Rectal smooth muscle tissue (tissue), 1 donor: Measurements from ENCODE around the gene PPFIBP2.

Experiments
- H3K27ac ChIP-seq: one replicate; pipeline ENCODE4 v1.7.0; 2013; ENCODE audit warnings: low read depth, low read length, inconsistent platforms
- H3K27me3 ChIP-seq: one replicate; pipeline ENCODE4 v1.7.0; 2013; ENCODE audit warnings: low read length; ENCODE audit not compliant: control insufficient read depth, insufficient read depth
- H3K36me3 ChIP-seq: one replicate; pipeline ENCODE4 v1.7.0; 2013; ENCODE audit warnings: low read length; ENCODE audit not compliant: control insufficient read depth, insufficient read depth
- H3K4me1 ChIP-seq: one replicate; pipeline ENCODE4 v1.7.0; 2013; ENCODE audit warnings: low read length; ENCODE audit not compliant: control insufficient read depth, insufficient read depth
- H3K4me3 ChIP-seq: one replicate; pipeline ENCODE4 v1.7.0; 2013; ENCODE audit warnings: low read length
- H3K9ac ChIP-seq: one replicate; pipeline ENCODE4 v1.7.0; 2013; ENCODE audit warnings: low read length

PPFIBP2 gene

GRCh38 chr11:7570938-7571521 is 57.2 kb downstream of the PPFIBP2 start:
- Histone ChIP-seq H3K27ac (no peak overlapping the region), H3K4me1 (peaks cover 4% of the 10 kb centered on the region), H3K9ac (no peak overlapping the region), H3K27me3 (no peaks in the 10 kb centered on the region), H3K4me3 (no peak overlapping the region), H3K36me3 (no peaks in the 10 kb centered on the region)

DNA sequence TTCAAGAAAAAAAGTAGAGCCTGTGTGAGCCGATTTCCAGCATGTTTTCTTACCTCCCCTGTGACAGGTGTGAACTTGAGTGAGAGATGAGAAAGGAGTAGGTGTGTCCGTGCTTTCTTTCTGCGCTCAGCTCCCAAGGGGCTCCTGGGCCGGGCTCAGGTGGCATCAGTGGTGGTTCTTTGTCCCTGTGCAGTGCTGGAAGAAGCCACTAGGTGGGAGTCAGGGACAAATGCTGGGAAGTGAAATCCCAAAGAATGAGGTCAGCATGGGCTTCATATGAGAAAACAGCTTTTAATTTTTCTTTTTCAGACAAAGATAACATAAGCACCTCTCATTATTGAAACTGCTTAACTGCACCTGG is 57.8 kb downstream of the PPFIBP2 start:
- Histone ChIP-seq H3K9ac (no peak overlapping the region), H3K4me3 (no peak overlapping the region), H3K4me1 (peaks cover 7% of the 10 kb centered on the region), H3K27me3 (no peaks in the 10 kb centered on the region), H3K27ac (peak overlapping the region; percentile 10), H3K36me3 (no peaks in the 10 kb centered on the region)

GRCh38 chr11:7572001-7572712 is 58.4 kb downstream of the PPFIBP2 start:
- H3K36me3 ChIP-seq: no peaks in the 10 kb centered on the region
- peak overlapping the region; percentile 10 for H3K27ac ChIP-seq
- H3K4me3 ChIP-seq: no peak overlapping the region
- H3K9ac ChIP-seq: no peak overlapping the region
- H3K4me1 ChIP-seq: peaks cover 7% of the 10 kb centered on the region
- H3K27me3 ChIP-seq: no peaks in the 10 kb centered on the region

GRCh38 chr11:7573193-7573557 is 59.4 kb downstream of the PPFIBP2 start:
- Histone ChIP-seq H3K4me3 (no peak overlapping the region), H3K27ac (no peak overlapping the region), H3K27me3 (no peaks in the 10 kb centered on the region), H3K36me3 (no peaks in the 10 kb centered on the region), H3K9ac (no peak overlapping the region), H3K4me1 (peaks cover 11% of the 10 kb centered on the region)

DNA sequence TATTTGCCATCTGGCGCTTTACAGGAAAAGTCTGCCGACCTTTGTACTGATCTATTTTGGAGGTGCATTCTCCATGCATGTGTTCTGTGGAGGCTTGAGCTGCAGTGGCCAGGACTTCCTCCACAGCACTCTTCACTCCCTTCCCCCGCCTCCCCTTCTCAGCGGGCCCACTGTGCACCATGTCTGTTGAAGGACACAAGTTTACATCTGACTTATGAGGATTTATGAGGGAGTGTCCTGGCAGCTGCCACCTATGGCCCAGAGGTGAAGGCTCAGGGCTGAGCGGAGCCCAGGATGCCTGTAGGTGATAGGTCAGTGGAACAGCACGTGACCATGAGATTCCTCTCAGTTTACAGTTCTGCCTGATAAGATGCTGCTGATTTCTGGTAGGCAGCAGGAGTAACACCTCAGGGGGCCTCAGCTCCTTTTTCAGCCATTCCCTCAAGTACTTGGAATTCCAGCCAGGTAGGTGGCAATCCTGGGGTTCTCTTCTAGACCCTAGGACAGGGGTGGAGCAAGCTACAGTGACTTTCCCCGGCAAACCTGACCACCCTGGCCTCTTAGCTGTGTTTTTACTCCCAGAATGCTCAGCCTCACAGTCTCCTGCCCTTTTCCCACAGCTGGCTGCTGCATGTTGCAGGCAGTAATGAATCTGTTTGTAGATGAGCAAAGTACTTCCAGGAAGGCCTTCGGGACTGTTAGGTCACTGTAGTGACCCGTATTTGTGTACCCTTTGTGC is 59.9 kb downstream of the PPFIBP2 start:
- no peak overlapping the region for H3K27ac ChIP-seq
- H3K4me3 ChIP-seq: peak overlapping the region; percentile 1
- no peaks in the 10 kb centered on the region for H3K36me3 ChIP-seq
- no peaks in the 10 kb centered on the region for H3K27me3 ChIP-seq
- no peak overlapping the region for H3K9ac ChIP-seq
- H3K4me1 ChIP-seq: peaks cover 14% of the 10 kb centered on the region

GRCh38 chr11:7574491-7575130 is 60.8 kb downstream of the PPFIBP2 start:
- Histone ChIP-seq H3K9ac (no peak overlapping the region), H3K27ac (no peak overlapping the region)

DNA sequence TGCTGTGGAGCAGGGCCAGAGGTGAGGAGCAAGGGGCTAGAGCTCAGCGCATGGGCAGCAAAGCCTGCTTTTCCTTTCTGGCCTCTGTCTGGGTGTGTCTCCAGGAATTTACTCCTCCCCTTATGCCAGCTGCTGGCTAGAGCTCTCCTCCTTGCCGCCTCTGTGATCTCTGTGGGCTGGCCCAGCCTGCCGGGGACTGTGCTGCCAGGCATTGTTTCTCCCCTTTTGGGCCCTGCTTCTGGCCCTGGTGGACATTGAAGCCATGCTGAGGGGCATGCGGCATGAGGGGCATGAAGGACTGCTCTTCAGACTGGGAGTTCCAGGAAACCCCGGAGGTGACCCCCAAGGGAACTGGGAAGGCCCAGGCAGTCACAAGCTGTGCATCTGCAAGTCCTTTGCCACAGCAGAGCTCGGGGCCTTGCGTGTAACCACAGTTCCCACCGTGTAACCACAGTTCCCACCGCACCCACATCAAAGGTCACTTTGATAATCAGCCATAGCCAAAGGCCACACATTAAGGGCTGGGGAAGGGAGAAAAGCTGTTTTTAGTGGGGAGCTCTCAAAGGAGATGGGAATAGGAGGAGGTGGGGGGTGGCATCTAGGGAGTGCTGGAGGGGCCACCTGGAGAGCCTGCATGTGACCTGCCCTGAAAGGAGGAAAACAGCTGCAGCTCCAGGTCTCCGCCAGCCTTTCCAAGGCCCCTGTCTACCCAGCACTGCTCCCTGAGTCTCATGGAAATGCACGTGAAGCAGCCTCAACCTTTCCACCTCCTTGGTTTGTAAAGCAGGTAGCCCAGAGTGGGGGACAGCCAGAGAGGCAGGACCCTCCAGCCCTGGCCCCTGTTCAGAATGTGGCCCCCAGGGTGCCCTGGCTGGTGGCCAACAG is 62.3 kb downstream of the PPFIBP2 start:
- H3K36me3 ChIP-seq: no peaks in the 10 kb centered on the region
- H3K4me1 ChIP-seq: peaks cover 14% of the 10 kb centered on the region
- no peaks in the 10 kb centered on the region for H3K27me3 ChIP-seq
- H3K27ac ChIP-seq: peak overlapping the region; percentile 58
- no peak overlapping the region for H3K9ac ChIP-seq
- H3K4me3 ChIP-seq: peak overlapping the region; percentile 61

More at GRCh38 chr11:7574491-7575130, 60.8 kb downstream of the PPFIBP2 start:
- H3K4me1 ChIP-seq: peaks cover 14% of the 10 kb centered on the region
- H3K27me3 ChIP-seq: no peaks in the 10 kb centered on the region
- no peak overlapping the region for H3K4me3 ChIP-seq
- no peaks in the 10 kb centered on the region for H3K36me3 ChIP-seq

DNA sequence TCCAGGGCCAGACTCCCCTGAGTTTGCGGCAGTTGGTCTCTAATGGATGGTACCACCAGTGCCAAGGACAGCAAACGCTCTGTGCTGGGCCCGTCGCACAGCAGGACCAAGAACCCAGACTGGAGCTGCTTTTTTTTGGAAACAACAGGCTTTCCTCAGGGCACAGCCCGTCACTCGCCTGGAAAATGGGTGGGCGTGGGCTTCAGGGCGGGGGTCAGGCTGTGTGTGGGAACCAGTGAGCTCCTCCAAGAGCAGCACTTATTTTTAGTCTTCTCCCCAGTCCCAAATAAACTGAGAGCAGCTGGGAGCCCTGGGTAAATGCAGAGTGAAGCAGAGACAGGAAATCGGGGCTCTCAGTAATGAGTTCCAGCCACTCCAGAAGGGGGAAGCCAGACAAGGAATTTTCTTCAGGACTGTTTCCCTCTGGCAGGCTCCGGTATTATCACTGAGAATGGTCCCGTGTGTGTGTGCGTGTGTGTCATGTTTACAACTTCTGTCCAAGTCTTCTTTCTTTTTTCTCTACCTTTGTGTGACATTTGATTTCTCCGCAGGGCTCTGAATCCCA is 63.0 kb downstream of the PPFIBP2 start:
- Histone ChIP-seq H3K9ac (no peak overlapping the region), H3K36me3 (no peaks in the 10 kb centered on the region), H3K4me3 (peak overlapping the region; percentile 61), H3K27ac (peak overlapping the region; percentile 69), H3K4me1 (peaks cover 13% of the 10 kb centered on the region), H3K27me3 (no peaks in the 10 kb centered on the region)

DNA sequence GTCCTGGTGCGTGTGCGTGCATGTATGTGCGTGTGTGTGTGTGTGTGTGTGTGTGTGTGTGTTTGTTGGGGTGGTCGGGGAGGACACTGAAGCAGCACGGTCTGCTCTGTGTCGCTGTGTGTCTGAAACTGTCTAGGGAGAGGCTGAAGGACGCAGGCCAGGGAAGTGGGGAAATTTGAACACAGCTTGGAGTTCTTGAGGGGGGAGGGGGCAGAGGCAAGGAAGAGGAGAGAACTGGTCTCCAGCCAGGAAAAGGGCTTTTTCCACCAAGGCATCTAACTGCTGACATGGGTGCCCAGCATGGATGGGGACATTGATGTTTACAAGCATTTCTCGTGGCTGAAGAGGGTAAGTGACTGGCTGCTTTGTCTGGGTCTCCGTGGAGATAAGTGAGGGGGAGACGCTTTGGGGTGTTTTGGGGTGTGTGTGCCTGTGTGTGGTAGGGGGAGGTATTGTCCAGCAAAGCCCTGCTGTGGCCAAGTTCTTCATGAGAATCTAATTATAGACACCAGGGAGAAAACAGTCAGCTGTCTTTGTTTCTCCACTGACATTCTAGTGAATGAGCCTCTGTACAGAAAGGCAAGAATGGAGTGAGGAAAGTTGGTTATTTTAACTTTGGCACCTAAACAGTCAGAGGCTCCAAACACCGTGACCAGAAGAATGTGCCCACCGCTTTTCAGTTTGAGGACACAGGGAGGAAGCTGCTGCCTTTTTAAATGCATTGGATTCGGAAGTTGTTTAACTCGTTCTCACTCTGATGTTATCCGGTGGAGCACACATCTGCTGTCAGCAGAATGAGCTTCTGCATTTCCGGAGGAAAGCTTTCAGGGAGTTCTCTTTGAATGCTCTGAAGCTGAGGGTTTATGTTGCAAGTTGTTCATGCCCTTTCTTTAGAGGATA is 63.7 kb downstream of the PPFIBP2 start:
- Histone ChIP-seq H3K27me3 (no peaks in the 10 kb centered on the region), H3K4me1 (peaks cover 10% of the 10 kb centered on the region), H3K27ac (peak overlapping the region; percentile 69), H3K36me3 (no peaks in the 10 kb centered on the region), H3K9ac (no peak overlapping the region), H3K4me3 (peak overlapping the region; percentile 61)

DNA sequence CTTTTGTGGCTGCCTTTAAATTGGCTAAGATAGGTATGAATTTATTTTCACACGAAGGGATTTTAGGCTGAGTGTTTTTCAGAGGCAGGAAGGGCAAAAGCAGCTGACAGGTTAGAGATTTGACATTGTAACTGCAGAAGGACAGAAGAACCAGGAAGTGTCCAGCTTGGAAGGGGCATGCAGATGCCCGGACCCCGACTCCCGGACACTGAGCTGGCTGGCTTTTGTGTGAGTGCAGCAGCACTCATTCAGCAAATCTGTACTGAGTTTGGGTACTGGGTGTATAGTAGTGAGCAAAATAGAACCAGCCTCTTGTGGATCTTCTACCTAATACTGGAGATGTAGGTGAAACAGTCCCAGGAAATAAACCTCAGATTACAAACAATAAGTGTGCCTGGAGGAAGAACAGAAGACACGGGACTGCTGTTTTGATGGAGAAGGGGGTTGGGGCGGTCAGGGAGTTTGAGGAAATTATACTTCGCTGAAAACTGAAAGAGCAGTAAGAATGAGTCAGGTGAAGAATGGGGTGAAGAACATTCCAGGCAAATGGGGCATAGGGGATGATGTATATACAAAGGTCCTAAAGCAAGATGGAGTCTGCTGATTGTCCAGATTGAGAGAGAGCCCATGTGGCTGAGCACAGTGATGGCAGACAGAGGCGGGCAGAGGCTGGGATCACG is 64.6 kb downstream of the PPFIBP2 start:
- Histone ChIP-seq H3K4me3 (peak overlapping the region; percentile 61), H3K4me1 (peaks cover 10% of the 10 kb centered on the region), H3K9ac (peak overlapping the region; percentile 11), H3K36me3 (no peaks in the 10 kb centered on the region), H3K27me3 (no peaks in the 10 kb centered on the region), H3K27ac (no peak overlapping the region)
